Glutamatergic neuron (in vitro differentiated cells): ENCODE measurements around the gene RERG. TPM values are rescaled to one million over a fixed set of nuclear protein-coding genes. Genes with fewer than 3 reads are reported as not detected.

Source experiments
- DNase-seq: peaks from one replicate; pipeline ENCODE4 v3.0.0; 2022
- H3K27ac Mint-ChIP-seq: one replicate; pipeline ENCODE4 v1.8.0; 2020; ENCODE audit warnings: mild to moderate bottlenecking, mixed read lengths, inconsistent platforms; ENCODE audit not compliant: unreplicated experiment
- H3K27me3 Mint-ChIP-seq: one replicate; pipeline ENCODE4 v1.8.0; 2020; ENCODE audit warnings: mild to moderate bottlenecking, moderate library complexity, mixed read lengths, inconsistent platforms; ENCODE audit not compliant: unreplicated experiment
- H3K36me3 Mint-ChIP-seq: one replicate; pipeline ENCODE4 v1.8.0; 2020; ENCODE audit warnings: mild to moderate bottlenecking, mixed read lengths, inconsistent platforms; ENCODE audit not compliant: unreplicated experiment
- H3K4me1 Mint-ChIP-seq: one replicate; pipeline ENCODE4 v1.8.0; 2020; ENCODE audit warnings: mild to moderate bottlenecking, low read depth, mixed read lengths, inconsistent platforms; ENCODE audit not compliant: unreplicated experiment
- H3K4me3 Mint-ChIP-seq: one replicate; pipeline ENCODE4 v1.8.0; 2020; ENCODE audit warnings: mild to moderate bottlenecking, mixed read lengths, inconsistent platforms; ENCODE audit not compliant: unreplicated experiment
- H3K9me3 Mint-ChIP-seq: one replicate; pipeline ENCODE4 v1.8.0; 2020; ENCODE audit warnings: mild to moderate bottlenecking, moderate library complexity, mixed read lengths, inconsistent platforms; ENCODE audit not compliant: unreplicated experiment
- total RNA-seq: library from RNA; stranded (reverse); fragmentation: NEBNext Ultra II Directional; extraction: Animal tissue kit (Norgen Biotek cat#: 25700); gene quantifications from one replicate; pipeline ENCODE4 v1.2.1, GENCODE V29; 2021; ENCODE audit not compliant: unreplicated experiment
- TF ChIP-seq, protein P1 (sequence below): fragments of 200-600 bp; sonication (generic); IDR thresholded peaks from one replicate; pipeline ENCODE4 v1.5.0; 2021; ENCODE audit not compliant: partially characterized antibody, unreplicated experiment

Gene RERG
- total RNA-seq, 1 donor from 2014 or later: not detected

DNA sequence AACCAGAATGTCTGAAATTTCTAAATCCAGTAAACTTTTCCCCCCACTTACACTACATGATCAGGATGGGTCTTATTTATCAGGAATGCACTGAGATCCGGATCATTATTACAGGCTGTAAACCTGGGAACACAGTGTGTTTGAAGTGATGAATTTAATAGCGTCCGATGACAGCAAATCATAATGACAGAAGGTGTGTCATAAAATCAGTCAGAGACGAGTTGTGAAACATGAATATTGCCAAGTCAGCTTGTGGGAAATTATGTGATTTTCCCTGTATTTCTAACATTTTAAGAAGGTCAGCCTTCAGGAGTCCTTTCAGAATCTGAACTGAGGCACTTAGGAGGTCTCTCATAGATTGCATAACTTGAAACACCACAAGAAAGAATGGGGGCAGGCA is 36.7 kb downstream of the RERG start:
- Mint-ChIP-seq H3K27me3 (peaks cover 11% of the 10 kb centered on the region), H3K27ac (no peak overlapping the region), H3K4me3 (no peak overlapping the region), H3K36me3 (no peaks in the 10 kb centered on the region), H3K9me3 (peaks cover 4% of the 10 kb centered on the region), H3K4me1 (peaks cover 2% of the 10 kb centered on the region)
- DNase-seq: no peak
- TF ChIP-seq, protein P1, sequence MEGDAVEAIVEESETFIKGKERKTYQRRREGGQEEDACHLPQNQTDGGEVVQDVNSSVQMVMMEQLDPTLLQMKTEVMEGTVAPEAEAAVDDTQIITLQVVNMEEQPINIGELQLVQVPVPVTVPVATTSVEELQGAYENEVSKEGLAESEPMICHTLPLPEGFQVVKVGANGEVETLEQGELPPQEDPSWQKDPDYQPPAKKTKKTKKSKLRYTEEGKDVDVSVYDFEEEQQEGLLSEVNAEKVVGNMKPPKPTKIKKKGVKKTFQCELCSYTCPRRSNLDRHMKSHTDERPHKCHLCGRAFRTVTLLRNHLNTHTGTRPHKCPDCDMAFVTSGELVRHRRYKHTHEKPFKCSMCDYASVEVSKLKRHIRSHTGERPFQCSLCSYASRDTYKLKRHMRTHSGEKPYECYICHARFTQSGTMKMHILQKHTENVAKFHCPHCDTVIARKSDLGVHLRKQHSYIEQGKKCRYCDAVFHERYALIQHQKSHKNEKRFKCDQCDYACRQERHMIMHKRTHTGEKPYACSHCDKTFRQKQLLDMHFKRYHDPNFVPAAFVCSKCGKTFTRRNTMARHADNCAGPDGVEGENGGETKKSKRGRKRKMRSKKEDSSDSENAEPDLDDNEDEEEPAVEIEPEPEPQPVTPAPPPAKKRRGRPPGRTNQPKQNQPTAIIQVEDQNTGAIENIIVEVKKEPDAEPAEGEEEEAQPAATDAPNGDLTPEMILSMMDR: no peak

DNA sequence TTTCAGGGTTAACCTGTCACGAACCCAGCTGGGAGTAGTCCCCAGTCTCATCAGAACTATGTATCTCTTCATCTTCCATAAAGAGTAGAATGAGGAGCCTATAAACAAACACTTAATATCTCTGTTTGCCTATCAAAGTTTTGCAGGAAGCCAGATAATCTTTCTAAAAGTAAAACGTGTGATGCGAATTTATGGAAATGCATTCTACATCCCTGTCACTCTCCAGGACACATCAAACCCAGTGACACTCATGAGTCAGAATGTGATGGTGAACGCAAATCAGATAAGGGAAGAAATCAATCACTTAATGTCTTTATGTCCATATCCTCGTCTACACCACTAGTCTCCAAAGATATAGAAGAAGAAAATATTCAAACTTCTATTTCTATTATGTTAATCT is 37.4 kb downstream of the RERG start:
- Mint-ChIP-seq H3K36me3 (no peaks in the 10 kb centered on the region), H3K4me3 (no peak overlapping the region), H3K9me3 (peaks cover 4% of the 10 kb centered on the region), H3K27ac (no peak overlapping the region), H3K27me3 (peaks cover 13% of the 10 kb centered on the region), H3K4me1 (peaks cover 4% of the 10 kb centered on the region)
- TF ChIP-seq, protein P1: no peak
- no peak for DNase-seq

DNA sequence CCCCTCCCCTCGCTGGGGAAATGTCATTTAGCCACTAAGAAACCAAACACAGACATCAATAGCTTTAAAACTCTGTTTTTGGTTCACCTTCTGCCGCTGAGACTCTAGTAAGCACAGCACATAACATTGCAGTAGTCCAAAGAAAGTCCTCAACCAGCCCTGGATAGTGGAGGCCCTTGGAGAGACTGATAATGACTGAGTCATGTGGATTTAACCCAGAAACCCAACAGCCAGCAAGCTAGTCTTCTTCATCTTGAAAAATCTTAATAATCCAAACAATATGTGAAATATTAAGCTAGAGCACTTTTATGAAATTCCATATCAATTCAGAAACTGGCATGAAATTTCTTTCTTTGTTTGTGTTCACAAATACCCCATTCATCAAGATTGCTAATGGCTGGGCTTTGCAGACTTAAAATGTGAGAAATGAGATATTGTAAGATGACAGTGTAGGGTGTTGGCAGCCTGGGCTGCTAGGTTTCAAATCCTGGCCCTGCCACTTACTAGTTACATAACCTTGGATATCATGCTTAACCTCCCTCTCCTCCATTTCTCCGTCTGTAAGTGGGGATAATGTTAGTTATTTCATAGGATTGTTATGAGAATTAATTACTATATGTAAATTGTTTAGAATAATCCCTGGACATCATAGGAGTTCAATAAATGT is 40.1 kb downstream of the RERG start:
- no peak for DNase-seq
- no peak overlapping the region for H3K4me3 Mint-ChIP-seq
- H3K27ac Mint-ChIP-seq: no peak overlapping the region
- peaks cover 2% of the 10 kb centered on the region for H3K4me1 Mint-ChIP-seq
- H3K36me3 Mint-ChIP-seq: no peaks in the 10 kb centered on the region
- H3K9me3 Mint-ChIP-seq: no peaks in the 10 kb centered on the region
- H3K27me3 Mint-ChIP-seq: peaks cover 9% of the 10 kb centered on the region
- TF ChIP-seq, protein P1: no peak

DNA sequence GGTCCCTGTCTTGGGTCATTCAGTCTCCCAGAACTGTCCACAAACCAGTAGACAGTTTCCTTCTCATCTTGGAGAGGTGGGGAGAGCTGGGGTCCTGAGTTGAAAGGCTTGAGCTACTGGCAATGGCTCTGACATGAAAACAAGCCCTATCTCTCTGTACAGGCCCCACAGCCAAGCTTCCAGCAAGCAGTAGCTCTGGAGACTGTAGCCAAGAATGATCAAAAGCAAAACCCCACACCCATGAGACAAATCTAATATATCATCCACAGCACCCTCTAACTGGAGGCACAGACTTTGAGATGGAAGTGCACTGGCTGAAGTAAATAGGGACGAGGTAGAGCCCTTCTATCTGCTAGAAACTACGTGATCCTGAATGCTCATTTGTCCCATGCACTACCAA is 40.9 kb downstream of the RERG start:
- no peak overlapping the region for H3K4me3 Mint-ChIP-seq
- H3K4me1 Mint-ChIP-seq: peaks cover 7% of the 10 kb centered on the region
- H3K27ac Mint-ChIP-seq: no peak overlapping the region
- H3K36me3 Mint-ChIP-seq: no peaks in the 10 kb centered on the region
- TF ChIP-seq, protein P1: no peak
- peaks cover 4% of the 10 kb centered on the region for H3K9me3 Mint-ChIP-seq
- peaks cover 12% of the 10 kb centered on the region for H3K27me3 Mint-ChIP-seq
- no peak for DNase-seq

DNA sequence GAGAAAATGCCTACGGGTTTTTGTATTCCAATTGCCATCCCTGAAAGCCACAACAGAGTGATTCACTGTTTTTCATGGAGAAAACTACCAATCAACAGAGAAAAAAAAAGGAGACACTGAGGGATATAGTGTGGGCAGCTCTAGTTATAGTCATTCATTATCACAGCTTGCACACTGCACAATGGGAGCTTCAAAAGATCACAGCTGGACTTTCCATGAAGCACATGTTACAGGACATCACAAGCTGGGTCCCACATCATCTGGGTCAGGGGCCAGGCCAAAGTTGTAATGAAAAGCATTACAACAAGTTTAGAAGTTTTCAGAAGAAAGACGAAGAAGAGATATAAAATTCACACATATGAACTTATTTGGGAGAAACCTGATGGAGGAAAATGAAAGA is 41.5 kb downstream of the RERG start:
- Mint-ChIP-seq H3K4me3 (no peak overlapping the region), H3K4me1 (peaks cover 10% of the 10 kb centered on the region), H3K9me3 (peaks cover 4% of the 10 kb centered on the region), H3K27ac (no peak overlapping the region), H3K36me3 (no peaks in the 10 kb centered on the region), H3K27me3 (peaks cover 16% of the 10 kb centered on the region)
- DNase-seq: no peak
- TF ChIP-seq, protein P1: no peak
